ENCODE measurements around the gene CORO1C. TPM values are rescaled to one million over a fixed set of nuclear protein-coding genes. Genes with fewer than 3 reads are reported as not detected.

The CORO1C gene
- total and polyA plus RNA-seq, 4 donors = 23.2 to 58.6 (median 41.9) TPM

DNA sequence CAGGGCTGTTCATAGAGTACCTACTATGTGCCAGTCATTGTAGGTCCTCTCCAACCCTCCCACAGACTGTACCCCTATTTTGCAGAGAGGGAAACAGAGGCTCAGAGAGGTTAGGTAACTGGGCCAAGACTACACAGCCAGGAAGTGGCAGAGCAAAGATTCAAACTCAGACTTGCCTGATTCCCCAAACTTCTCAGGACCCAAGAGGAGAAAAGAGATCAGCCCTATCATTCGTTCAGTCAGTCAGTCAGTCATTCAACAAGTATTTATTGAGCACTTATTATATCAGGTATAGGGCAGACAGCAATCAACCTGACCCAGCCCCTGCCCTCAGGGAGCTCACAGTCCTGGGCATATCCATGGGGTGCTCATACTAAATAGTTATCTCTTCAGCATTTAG is 39.6 kb upstream of the CORO1C start:
- H3K9ac ChIP-seq (ENCODE audit: low read depth in 1 of 2, low read length in 2 of 2) = no peak overlapping the region
- TF ChIP-seq FOXA2 (IDR thresholded peaks at IDR 0.05) (no peak), HNF4G (IDR thresholded peaks at IDR 0.05) (no peak), NR2F2 (IDR thresholded peaks at IDR 0.05) (no peak), TAF1 (conservative IDR thresholded peaks at IDR 0.05) (no peak), SP1 (IDR thresholded peaks at IDR 0.05) (no peak), GABPA (IDR thresholded peaks at IDR 0.05 in 1 of 2, conservative IDR thresholded peaks at IDR 0.05 in 1 of 2) (no peak), YY1 (IDR thresholded peaks at IDR 0.05) (no peak), EGR1 (IDR thresholded peaks at IDR 0.05; ENCODE audit: low read depth in 2 of 2) (no peak), RXRA (IDR thresholded peaks at IDR 0.05) (no peak), HNF4A (conservative IDR thresholded peaks at IDR 0.05) (no peak), FOXA1 (IDR thresholded peaks at IDR 0.05) (no peak), RAD21 (IDR thresholded peaks at IDR 0.05) (no peak), JUND (IDR thresholded peaks at IDR 0.05) (no peak)
- TF ChIP-seq, protein P1, sequence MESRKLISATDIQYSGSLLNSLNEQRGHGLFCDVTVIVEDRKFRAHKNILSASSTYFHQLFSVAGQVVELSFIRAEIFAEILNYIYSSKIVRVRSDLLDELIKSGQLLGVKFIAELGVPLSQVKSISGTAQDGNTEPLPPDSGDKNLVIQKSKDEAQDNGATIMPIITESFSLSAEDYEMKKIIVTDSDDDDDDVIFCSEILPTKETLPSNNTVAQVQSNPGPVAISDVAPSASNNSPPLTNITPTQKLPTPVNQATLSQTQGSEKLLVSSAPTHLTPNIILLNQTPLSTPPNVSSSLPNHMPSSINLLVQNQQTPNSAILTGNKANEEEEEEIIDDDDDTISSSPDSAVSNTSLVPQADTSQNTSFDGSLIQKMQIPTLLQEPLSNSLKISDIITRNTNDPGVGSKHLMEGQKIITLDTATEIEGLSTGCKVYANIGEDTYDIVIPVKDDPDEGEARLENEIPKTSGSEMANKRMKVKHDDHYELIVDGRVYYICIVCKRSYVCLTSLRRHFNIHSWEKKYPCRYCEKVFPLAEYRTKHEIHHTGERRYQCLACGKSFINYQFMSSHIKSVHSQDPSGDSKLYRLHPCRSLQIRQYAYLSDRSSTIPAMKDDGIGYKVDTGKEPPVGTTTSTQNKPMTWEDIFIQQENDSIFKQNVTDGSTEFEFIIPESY (IDR thresholded peaks at IDR 0.05) = no peak
- TF ChIP-seq, protein P2, sequence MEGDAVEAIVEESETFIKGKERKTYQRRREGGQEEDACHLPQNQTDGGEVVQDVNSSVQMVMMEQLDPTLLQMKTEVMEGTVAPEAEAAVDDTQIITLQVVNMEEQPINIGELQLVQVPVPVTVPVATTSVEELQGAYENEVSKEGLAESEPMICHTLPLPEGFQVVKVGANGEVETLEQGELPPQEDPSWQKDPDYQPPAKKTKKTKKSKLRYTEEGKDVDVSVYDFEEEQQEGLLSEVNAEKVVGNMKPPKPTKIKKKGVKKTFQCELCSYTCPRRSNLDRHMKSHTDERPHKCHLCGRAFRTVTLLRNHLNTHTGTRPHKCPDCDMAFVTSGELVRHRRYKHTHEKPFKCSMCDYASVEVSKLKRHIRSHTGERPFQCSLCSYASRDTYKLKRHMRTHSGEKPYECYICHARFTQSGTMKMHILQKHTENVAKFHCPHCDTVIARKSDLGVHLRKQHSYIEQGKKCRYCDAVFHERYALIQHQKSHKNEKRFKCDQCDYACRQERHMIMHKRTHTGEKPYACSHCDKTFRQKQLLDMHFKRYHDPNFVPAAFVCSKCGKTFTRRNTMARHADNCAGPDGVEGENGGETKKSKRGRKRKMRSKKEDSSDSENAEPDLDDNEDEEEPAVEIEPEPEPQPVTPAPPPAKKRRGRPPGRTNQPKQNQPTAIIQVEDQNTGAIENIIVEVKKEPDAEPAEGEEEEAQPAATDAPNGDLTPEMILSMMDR (IDR thresholded peaks at IDR 0.05; ENCODE audit: low read depth, low read length, missing input control) = no peak
- TF ChIP-seq, protein P3, sequence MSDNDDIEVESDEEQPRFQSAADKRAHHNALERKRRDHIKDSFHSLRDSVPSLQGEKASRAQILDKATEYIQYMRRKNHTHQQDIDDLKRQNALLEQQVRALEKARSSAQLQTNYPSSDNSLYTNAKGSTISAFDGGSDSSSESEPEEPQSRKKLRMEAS (IDR thresholded peaks at IDR 0.05) = no peak
- TF ChIP-seq, protein P4, sequence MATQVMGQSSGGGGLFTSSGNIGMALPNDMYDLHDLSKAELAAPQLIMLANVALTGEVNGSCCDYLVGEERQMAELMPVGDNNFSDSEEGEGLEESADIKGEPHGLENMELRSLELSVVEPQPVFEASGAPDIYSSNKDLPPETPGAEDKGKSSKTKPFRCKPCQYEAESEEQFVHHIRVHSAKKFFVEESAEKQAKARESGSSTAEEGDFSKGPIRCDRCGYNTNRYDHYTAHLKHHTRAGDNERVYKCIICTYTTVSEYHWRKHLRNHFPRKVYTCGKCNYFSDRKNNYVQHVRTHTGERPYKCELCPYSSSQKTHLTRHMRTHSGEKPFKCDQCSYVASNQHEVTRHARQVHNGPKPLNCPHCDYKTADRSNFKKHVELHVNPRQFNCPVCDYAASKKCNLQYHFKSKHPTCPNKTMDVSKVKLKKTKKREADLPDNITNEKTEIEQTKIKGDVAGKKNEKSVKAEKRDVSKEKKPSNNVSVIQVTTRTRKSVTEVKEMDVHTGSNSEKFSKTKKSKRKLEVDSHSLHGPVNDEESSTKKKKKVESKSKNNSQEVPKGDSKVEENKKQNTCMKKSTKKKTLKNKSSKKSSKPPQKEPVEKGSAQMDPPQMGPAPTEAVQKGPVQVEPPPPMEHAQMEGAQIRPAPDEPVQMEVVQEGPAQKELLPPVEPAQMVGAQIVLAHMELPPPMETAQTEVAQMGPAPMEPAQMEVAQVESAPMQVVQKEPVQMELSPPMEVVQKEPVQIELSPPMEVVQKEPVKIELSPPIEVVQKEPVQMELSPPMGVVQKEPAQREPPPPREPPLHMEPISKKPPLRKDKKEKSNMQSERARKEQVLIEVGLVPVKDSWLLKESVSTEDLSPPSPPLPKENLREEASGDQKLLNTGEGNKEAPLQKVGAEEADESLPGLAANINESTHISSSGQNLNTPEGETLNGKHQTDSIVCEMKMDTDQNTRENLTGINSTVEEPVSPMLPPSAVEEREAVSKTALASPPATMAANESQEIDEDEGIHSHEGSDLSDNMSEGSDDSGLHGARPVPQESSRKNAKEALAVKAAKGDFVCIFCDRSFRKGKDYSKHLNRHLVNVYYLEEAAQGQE (IDR thresholded peaks at IDR 0.05) = no peak
- TF ChIP-seq, protein P5, sequence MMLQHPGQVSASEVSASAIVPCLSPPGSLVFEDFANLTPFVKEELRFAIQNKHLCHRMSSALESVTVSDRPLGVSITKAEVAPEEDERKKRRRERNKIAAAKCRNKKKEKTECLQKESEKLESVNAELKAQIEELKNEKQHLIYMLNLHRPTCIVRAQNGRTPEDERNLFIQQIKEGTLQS (IDR thresholded peaks at IDR 0.05) = no peak
- H3K9me3 ChIP-seq (ENCODE audit: control insufficient read depth in 4 of 4, low read length in 3 of 4) = no peaks in the 10 kb centered on the region
- no peak for DNase-seq (ENCODE audit: low spot score)
- peaks cover 4 to 24% (median 13%) of the 10 kb centered on the region in 4 donors for H3K4me1 ChIP-seq (ENCODE audit: control insufficient read depth in 4 of 4, insufficient read depth in 4 of 4, low read length in 3 of 4)
- 98% methylated on average over 1 of the region's 1 CpG for WGBS
- no peaks in the 10 kb centered on the region for H3K36me3 ChIP-seq (ENCODE audit: control insufficient read depth in 4 of 4, insufficient read depth in 3 of 4, low read depth in 1 of 4, low read length in 3 of 4)
- H3K27ac ChIP-seq (ENCODE audit: low read depth in 1 of 2, low read length in 2 of 2) = no peak overlapping the region
- H3K27me3 ChIP-seq (ENCODE audit: control insufficient read depth in 4 of 4, insufficient read depth in 4 of 4, low read length in 3 of 4) = no peaks in the 10 kb centered on the region
- H3K4me3 ChIP-seq (ENCODE audit: low read depth in 1 of 3, low read length in 3 of 3) = no peak overlapping the region

All from liver (tissue), 9 donors.